LNCaP clone FGC (cell line): Measurements from ENCODE around the gene LRRC58.
"Not testable (repeated sequence)": the region's sequence is repeated elsewhere in the genome, so short reads cannot be mapped to it uniquely, and the experiment has no call there.

Experiments
- DNase-seq: peaks from one replicate; pipeline ENCODE4 v3.0.0-alpha.2; 2011; ENCODE audit warnings: low read depth
- H3K4me3 ChIP-seq: 2 replicates; pipeline ENCODE4 v1.5.1; 2011; ENCODE audit warnings: mild to moderate bottlenecking, low read depth, low read length, control low read depth
- CTCF ChIP-seq: IDR thresholded peaks from 2 replicates; pipeline ENCODE4 v1.5.1; 2012; ENCODE audit warnings: mild to moderate bottlenecking; ENCODE audit not compliant: control insufficient read depth, insufficient read depth; ENCODE audit errors: extremely low read depth

LRRC58 gene

GRCh38 chr3:120324190-120324589 is 25.0 kb downstream of the LRRC58 start:
- no peak for TF ChIP-seq CTCF
- no peak overlapping the region for H3K4me3 ChIP-seq
- DNase-seq = no peak

GRCh38 chr3:120323761-120324160 is 25.4 kb downstream of the LRRC58 start:
- not testable (repeated sequence) for DNase-seq, H3K4me3 ChIP-seq

GRCh38 chr3:120311863-120312794 is 37.0 kb downstream of the LRRC58 start:
- no peak for TF ChIP-seq CTCF
- H3K4me3 ChIP-seq = no peak overlapping the region
- DNase-seq = no peak

- no peak overlapping the region for H3K4me3 ChIP-seq
- no peak for TF ChIP-seq CTCF
- no peak for DNase-seq
Observed at GRCh38 chr3:120306519-120307455, 42.4 kb downstream of the LRRC58 start.

- no peak for TF ChIP-seq CTCF
- peak; percentile 51 for DNase-seq
Observed at GRCh38 chr3:120304616-120305015, 44.5 kb downstream of the LRRC58 start.

GRCh38 chr3:120302361-120302760 is 46.8 kb downstream of the LRRC58 start:
- H3K4me3 ChIP-seq = no peak overlapping the region
- TF ChIP-seq CTCF = no peak
- no peak for DNase-seq

More at GRCh38 chr3:120304616-120305015, 44.5 kb downstream of the LRRC58 start:
- H3K4me3 ChIP-seq = no peak overlapping the region

- peak; percentile 36 for DNase-seq
- TF ChIP-seq CTCF = no peak
- no peak overlapping the region for H3K4me3 ChIP-seq
Observed at GRCh38 chr3:120300971-120301370, 48.2 kb downstream of the LRRC58 start.
